Right forelimb (tissue), 1 donor: ENCODE results near the gene DYNC1H1.

Experiments used
- DNase-seq: peaks from one replicate; pipeline ENCODE4 v3.0.0-alpha.2; 2018

DYNC1H1 gene

GRCh38 chr14:102095231-102095870 lies 131.0 kb downstream of the DYNC1H1 start:
- no peak for DNase-seq

- no peak for DNase-seq
These were observed 131.6 kb downstream of the DYNC1H1 start for GRCh38 chr14:102095871-102096568.

GRCh38 chr14:102096569-102097188 lies 132.3 kb downstream of the DYNC1H1 start:
- DNase-seq, result peak; percentile 88

- no peak for DNase-seq
These were observed 133.2 kb downstream of the DYNC1H1 start for GRCh38 chr14:102097441-102098135.

- DNase-seq, result no peak
These were observed 138.8 kb downstream of the DYNC1H1 start for GRCh38 chr14:102103062-102103695.

GRCh38 chr14:102105369-102105768 lies 141.0 kb downstream of the DYNC1H1 start:
- no peak for DNase-seq
